GM23338 (cell line): ENCODE measurements around the gene ING2.

Source experiments
- CTCF ChIP-seq, 2 experiments: fragments of 200-600 bp in 1 of 2; sonication (generic) in 1 of 2; conservative IDR thresholded peaks; 2 replicates each; pipeline versions ENCODE4 v1.5.1 to v1.6.1; 2016 to 2017; ENCODE audit warnings: antibody characterized with exemption in 2 of 2, low read depth in 2 of 2, mild to moderate bottlenecking in 2 of 2, moderate library complexity in 1 of 2
- EZH2phosphoT487 ChIP-seq: fragments of 200-600 bp; sonication (generic); IDR thresholded peaks from one replicate; pipeline ENCODE4 v1.8.1; 2018; ENCODE audit warnings: antibody characterized with exemption; ENCODE audit not compliant: unreplicated experiment
- POLR2AphosphoS5 ChIP-seq: IDR thresholded peaks from 2 replicates; pipeline ENCODE4 v1.6.1; 2016; ENCODE audit warnings: antibody characterized with exemption, low read depth

- no peak for TF ChIP-seq CTCF (conservative IDR thresholded peaks at IDR 0.05; ENCODE audit: low read depth in 2 of 2)
- no peak for TF ChIP-seq POLR2AphosphoS5
- no peak for TF ChIP-seq EZH2phosphoT487
Measured at GRCh38 chr4:183485411-183486160, 19.3 kb upstream of the ING2 start.
